SH-SY5Y (cell line): ENCODE data around the gene MBNL1.

Experiments
- GATA2 ChIP-seq: IDR thresholded peaks from 2 replicates; pipeline ENCODE4 v1.6.1; 2011; ENCODE audit warnings: mild to moderate bottlenecking, low read depth, low read length
- GATA3 ChIP-seq: IDR thresholded peaks from 2 replicates; pipeline ENCODE4 v1.6.1; 2011; ENCODE audit warnings: low read depth, mild to moderate bottlenecking, low read length, moderate library complexity

DNA sequence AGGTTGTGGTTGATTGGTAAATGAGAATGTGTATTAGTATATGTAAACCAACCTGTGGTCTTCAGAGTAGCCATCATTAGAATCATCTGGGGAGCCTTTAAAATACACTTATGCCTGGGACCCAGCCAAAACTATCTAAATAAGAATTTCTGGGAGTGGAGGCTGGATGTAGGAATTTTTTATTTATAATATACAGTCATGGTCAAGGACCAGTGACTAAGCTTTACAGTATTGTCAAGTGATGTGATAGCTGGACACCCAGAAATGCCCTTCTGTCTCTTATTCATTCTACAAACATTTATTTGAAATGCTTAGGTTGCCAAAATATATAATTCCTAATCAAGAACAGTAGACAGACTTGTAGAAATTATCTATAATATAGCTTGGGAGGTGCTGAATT is 132.2 kb downstream of the MBNL1 start:
- TF ChIP-seq GATA2: no peak
- TF ChIP-seq GATA3: no peak
